AG09309 (cell line): ENCODE measurements around the gene ADAMTS8.

Experiments
- DNase-seq: peaks from one replicate; pipeline ENCODE4 v3.0.0-alpha.2; 2010; ENCODE audit warnings: low read depth
- H3K4me3 ChIP-seq: 2 replicates; pipeline ENCODE4 v1.5.1; 2011; ENCODE audit warnings: mild to moderate bottlenecking, low read depth, low read length, moderate library complexity; ENCODE audit not compliant: control insufficient read depth
- TF ChIP-seq, protein P1 (sequence below): IDR thresholded peaks from 2 replicates; pipeline ENCODE4 v1.5.1; 2011; ENCODE audit warnings: mild to moderate bottlenecking, low read depth, low read length, inconsistent platforms; ENCODE audit not compliant: insufficient read depth, control insufficient read depth; ENCODE audit errors: missing control alignments

The ADAMTS8 gene

DNA sequence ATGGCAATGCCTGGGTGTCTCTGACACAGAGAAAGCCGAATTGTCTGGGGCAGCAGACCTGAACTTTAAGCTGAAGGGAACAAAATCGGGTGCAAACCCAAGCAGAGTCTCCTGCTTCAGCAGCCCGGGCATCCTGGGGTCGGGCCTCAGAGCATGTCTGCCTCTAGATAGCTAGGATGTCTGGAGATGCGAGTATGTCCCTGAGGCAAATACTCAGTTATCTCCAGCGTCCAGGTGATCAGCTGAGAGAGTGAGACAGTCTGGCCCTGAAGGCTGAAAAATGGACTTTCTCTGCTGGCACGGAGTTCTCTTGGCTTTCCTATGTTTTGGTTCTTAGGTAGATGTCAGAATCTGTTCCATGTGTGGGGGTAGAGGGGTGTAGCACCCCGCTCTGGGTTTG is 3.3 kb downstream of the ADAMTS8 start:
- no peak overlapping the region for H3K4me3 ChIP-seq
- TF ChIP-seq, protein P1, sequence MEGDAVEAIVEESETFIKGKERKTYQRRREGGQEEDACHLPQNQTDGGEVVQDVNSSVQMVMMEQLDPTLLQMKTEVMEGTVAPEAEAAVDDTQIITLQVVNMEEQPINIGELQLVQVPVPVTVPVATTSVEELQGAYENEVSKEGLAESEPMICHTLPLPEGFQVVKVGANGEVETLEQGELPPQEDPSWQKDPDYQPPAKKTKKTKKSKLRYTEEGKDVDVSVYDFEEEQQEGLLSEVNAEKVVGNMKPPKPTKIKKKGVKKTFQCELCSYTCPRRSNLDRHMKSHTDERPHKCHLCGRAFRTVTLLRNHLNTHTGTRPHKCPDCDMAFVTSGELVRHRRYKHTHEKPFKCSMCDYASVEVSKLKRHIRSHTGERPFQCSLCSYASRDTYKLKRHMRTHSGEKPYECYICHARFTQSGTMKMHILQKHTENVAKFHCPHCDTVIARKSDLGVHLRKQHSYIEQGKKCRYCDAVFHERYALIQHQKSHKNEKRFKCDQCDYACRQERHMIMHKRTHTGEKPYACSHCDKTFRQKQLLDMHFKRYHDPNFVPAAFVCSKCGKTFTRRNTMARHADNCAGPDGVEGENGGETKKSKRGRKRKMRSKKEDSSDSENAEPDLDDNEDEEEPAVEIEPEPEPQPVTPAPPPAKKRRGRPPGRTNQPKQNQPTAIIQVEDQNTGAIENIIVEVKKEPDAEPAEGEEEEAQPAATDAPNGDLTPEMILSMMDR = no peak
- DNase-seq = no peak

DNA sequence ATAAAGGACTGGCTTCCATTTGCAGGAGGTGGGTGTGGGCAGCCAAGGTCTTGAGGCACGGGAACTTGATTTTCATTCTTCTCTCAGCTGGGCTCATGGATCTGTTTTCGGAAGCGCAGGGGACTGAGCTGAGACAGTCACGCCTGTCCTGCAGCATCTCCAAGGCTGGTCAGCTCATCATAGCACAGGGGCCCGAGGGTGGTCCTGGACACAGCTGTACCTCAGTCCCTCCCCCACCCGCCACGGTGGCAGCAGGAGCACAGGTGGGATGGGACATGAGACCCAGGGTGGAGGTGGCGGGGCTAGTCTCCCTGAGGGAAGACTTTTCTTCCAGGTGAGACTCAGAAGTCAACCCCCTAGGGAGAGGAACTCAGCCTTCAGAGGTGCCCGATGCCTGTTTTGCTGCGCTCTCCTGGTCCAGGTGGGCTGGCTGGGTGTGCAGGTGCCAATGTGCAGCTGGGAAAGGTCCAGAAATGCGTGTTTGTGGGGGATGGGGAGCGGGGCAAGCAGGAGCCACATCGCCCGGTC is 3.7 kb downstream of the ADAMTS8 start:
- no peak overlapping the region for H3K4me3 ChIP-seq
- TF ChIP-seq, protein P1 = no peak
- DNase-seq = no peak

DNA sequence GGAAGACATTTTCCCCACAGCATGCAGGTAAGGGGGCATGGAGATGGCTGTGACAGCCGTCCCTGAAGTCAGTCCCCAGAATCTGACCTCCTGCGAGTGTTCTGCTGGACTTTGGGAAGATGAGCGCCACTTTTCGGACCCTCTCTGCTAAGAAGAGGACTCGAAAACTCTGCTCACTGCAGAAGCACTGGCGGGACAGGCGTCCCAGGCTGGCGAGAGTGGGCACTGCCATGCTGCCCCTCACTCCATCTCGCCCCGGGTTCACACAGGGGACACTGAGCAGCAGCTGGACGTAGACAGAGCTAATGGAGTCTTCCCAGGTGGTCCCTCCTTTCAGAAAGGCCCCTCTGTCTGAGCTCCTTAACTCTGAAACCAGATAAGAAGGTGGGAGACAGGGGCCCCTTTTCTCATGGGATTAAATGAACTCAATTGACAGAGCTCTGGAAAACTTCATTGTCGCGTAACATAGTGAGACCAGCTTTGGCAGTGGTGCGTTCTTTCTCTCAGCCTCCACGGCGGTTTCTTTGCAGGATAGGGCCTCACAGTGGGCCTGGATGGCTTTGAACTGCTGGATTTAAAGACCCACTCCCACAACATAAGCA is 4.8 kb downstream of the ADAMTS8 start:
- TF ChIP-seq, protein P1 = no peak
- no peak overlapping the region for H3K4me3 ChIP-seq
- DNase-seq = no peak

DNA sequence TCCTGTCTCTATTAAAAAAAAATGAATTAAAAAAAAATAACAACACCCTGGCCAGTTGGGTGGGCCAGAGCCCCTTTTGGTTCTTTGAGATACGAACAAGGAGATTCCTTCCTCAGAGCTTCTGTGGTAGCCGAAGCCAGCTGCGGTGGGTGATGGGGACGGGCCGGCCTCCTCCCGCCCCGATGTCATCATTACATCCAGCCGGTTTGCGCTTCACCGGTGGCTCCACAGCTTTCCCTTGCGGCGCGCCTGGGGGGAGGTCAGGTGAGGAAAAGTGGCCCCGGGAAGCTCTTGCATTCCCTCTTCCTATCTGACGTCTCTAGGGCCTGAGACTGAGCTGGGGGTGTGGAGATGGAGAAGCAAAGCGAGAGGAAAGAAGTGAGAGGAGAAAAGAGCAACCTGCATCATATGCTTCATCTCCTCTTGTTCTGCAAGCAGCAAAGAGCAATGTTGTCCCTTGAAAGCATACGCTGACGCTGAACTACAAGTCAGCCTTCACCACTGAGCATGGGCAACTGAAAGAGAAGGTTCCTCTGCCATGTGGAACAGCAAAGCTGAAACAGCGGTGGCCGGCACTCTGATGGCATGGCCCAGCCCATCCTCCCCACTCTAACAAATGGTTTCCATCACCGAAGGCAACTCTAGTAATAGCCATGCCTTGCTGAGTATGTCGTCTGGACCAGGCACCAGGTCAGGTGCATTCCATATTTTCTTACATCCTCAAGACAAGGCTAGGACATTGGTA is 6.0 kb downstream of the ADAMTS8 start:
- no peak for DNase-seq
- TF ChIP-seq, protein P1 = no peak
- no peak overlapping the region for H3K4me3 ChIP-seq

DNA sequence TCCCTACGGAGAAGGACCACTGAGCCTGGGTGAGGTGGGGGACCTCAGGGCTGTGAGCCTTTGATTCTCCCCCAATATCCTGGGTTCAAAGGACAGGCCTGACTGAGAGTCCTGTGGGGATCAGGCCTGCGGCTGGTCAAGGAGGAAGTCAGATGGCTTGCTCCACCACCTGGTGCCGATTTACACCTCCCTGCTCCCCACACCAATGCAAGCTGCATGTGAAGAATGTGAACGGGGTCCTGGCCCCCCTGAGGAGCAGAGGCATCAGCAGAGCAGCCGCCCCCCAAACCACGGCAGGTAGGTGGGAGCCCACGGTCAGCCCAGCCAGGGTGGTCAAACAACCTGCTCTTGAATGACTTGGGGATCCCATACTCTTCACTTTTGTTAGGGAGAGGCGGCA is 6.7 kb downstream of the ADAMTS8 start:
- DNase-seq = no peak
- no peak overlapping the region for H3K4me3 ChIP-seq
- TF ChIP-seq, protein P1 = no peak

DNA sequence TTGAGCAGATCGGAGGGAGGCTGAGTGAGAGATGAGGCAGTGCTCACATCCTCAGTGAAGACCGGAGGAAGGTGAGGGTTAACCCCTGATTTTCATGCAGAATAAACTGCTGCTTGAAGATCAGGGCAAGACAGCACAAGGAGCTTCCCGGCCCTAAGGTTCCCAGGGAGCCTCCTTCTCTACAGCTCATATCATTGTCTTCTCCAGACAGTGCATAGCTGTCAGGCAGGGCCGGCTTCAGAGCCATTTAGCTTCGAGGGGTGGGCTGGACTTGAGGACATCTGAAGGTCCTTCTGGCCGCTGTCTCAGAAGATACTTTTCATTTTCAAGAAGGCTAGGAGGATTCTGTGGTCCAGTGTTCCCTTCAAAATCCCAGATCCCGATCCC is 7.2 kb downstream of the ADAMTS8 start:
- TF ChIP-seq, protein P1 = no peak
- DNase-seq = no peak

More for the DNA sequence above, 7.2 kb downstream of the ADAMTS8 start:
- H3K4me3 ChIP-seq = no peak overlapping the region
